ENCODE measurements around the gene CDH23.

DNA sequence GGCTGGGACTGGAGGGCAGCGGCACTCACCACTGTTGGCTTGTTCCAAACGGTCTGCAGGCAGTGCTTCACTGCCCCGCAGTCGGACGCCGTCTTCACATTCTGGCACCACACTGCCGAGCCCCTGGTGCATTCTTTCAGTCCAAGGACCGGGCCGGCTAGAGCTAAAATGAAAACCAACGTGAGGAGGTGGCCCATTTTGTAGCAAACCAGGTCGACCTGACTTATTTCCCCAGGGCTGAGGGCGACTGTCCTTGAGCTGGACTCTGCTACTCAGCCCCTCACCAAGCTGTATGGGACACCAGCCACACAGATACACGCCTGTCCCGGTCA lies 437.6 kb downstream of the CDH23 start:
- TF ChIP-seq ZC3H11A (IDR thresholded peaks at IDR 0.05) (no peak), RAD21 (conservative IDR thresholded peaks at IDR 0.05 in 1 of 2, IDR thresholded peaks at IDR 0.05 in 1 of 2) (no peak), SREBF2 (IDR thresholded peaks at IDR 0.05) (no peak), POLR2A (IDR thresholded peaks at IDR 0.05; ENCODE audit: low read length) (no peak), CEBPB (IDR thresholded peaks at IDR 0.05) (no peak)
- TF ChIP-seq, protein P1, sequence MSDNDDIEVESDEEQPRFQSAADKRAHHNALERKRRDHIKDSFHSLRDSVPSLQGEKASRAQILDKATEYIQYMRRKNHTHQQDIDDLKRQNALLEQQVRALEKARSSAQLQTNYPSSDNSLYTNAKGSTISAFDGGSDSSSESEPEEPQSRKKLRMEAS (IDR thresholded peaks at IDR 0.05): no peak
- TF ChIP-seq, protein P2, sequence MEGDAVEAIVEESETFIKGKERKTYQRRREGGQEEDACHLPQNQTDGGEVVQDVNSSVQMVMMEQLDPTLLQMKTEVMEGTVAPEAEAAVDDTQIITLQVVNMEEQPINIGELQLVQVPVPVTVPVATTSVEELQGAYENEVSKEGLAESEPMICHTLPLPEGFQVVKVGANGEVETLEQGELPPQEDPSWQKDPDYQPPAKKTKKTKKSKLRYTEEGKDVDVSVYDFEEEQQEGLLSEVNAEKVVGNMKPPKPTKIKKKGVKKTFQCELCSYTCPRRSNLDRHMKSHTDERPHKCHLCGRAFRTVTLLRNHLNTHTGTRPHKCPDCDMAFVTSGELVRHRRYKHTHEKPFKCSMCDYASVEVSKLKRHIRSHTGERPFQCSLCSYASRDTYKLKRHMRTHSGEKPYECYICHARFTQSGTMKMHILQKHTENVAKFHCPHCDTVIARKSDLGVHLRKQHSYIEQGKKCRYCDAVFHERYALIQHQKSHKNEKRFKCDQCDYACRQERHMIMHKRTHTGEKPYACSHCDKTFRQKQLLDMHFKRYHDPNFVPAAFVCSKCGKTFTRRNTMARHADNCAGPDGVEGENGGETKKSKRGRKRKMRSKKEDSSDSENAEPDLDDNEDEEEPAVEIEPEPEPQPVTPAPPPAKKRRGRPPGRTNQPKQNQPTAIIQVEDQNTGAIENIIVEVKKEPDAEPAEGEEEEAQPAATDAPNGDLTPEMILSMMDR (IDR thresholded peaks at IDR 0.05): no peak

All from A549 (cell line).